ENCODE measurements around the gene UPB1.
"Not testable (repeated sequence)": the region's sequence is repeated elsewhere in the genome, so short reads cannot be mapped to it uniquely, and the experiment has no call there.

Gene UPB1

GRCh38 chr22:24482998-24483397 is 12.1 kb upstream of the UPB1 start:
- FAIRE-seq: no peak

GRCh38 chr22:24483976-24484545 is 11.1 kb upstream of the UPB1 start:
- no peak for FAIRE-seq

GRCh38 chr22:24485170-24485569 is 10.0 kb upstream of the UPB1 start:
- FAIRE-seq: no peak

- no peak for FAIRE-seq
These were observed 9.5 kb upstream of the UPB1 start for GRCh38 chr22:24485608-24486007.

- FAIRE-seq: no peak
These were observed 8.6 kb upstream of the UPB1 start for GRCh38 chr22:24486501-24486921.

- no peak for FAIRE-seq
These were observed 6.1 kb upstream of the UPB1 start for GRCh38 chr22:24489011-24489410.

- not testable (repeated sequence) for FAIRE-seq
These were observed 5.7 kb upstream of the UPB1 start for GRCh38 chr22:24489434-24489833.

GRCh38 chr22:24492391-24492790 is 2.7 kb upstream of the UPB1 start:
- no peak for FAIRE-seq

GRCh38 chr22:24494167-24494527 is 985 bp upstream of the UPB1 start:
- FAIRE-seq: no peak

GRCh38 chr22:24495365-24495675 is 188 bp downstream of the UPB1 start:
- FAIRE-seq: no peak

GRCh38 chr22:24496234-24496633 is 1.1 kb downstream of the UPB1 start:
- no peak for FAIRE-seq

- FAIRE-seq: no peak
These were observed 1.5 kb downstream of the UPB1 start for GRCh38 chr22:24496661-24497060.

- FAIRE-seq: no peak
These were observed 2.7 kb downstream of the UPB1 start for GRCh38 chr22:24497841-24498258.

GRCh38 chr22:24498824-24499223 is 3.7 kb downstream of the UPB1 start:
- no peak for FAIRE-seq

- no peak for FAIRE-seq
These were observed 4.7 kb downstream of the UPB1 start for GRCh38 chr22:24499706-24500276.

- no peak for FAIRE-seq
These were observed 5.2 kb downstream of the UPB1 start for GRCh38 chr22:24500277-24500820.

GRCh38 chr22:24501301-24502005 is 6.3 kb downstream of the UPB1 start:
- FAIRE-seq: no peak

GRCh38 chr22:24502034-24502433 is 6.9 kb downstream of the UPB1 start:
- FAIRE-seq: no peak

- no peak for FAIRE-seq
These were observed 7.4 kb downstream of the UPB1 start for GRCh38 chr22:24502541-24502940.

- peak; percentile 23 for FAIRE-seq
These were observed 8.2 kb downstream of the UPB1 start for GRCh38 chr22:24503137-24503842.

- FAIRE-seq: no peak
These were observed 8.8 kb downstream of the UPB1 start for GRCh38 chr22:24503843-24504338.

GRCh38 chr22:24504540-24504939 is 9.4 kb downstream of the UPB1 start:
- no peak for FAIRE-seq

GRCh38 chr22:24504956-24505736 is 10.0 kb downstream of the UPB1 start:
- FAIRE-seq: no peak
